C4-2B (cell line): ENCODE measurements around the gene TBX2.

Experiments
- ZFX ChIP-seq: fragments of 450-650 bp; IDR thresholded peaks from 2 replicates; pipeline ENCODE4 v1.6.1; 2017
- TF ChIP-seq, protein P1 (sequence below): fragments of 450-650 bp; conservative IDR thresholded peaks from 2 replicates; pipeline ENCODE4 v1.5.1; 2017; ENCODE audit warnings: mild to moderate bottlenecking

DNA sequence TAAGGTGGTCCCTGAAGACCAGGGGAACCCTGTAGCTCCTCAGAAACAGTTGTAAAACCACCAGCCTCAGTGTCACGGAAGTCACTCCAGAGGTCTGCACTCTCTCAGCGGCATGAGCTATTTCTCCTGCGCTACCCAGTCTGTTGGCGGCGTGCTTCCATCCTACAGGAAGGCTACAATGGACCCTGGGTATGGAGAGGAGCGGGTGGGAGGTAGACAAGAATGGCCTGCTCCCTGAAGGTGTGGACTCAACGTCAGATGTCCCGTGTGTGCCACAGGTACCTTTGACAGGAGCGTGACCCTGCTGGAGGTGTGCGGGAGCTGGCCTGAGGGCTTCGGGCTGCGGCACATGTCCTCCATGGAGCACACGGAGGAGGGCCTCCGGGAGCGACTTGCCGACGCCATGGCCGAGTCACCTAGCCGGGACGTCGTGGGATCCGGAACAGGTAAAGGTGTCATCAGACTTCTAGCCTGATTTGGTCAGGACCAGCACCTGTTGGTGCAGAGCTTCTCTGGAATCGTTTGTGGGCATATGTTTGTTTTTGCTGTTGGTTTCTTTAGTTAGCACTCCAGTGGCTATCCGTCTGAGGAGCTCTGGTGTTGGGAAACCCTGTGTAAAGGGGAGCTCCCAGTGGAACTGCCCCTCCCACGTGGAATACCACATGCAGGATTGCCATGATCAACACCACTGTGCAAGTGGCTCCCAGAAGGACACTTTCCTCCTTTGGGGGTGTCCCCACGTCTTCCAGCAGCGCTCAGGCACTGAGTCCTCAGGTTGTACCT lies 31.4 kb upstream of the TBX2 start:
- TF ChIP-seq, protein P1, sequence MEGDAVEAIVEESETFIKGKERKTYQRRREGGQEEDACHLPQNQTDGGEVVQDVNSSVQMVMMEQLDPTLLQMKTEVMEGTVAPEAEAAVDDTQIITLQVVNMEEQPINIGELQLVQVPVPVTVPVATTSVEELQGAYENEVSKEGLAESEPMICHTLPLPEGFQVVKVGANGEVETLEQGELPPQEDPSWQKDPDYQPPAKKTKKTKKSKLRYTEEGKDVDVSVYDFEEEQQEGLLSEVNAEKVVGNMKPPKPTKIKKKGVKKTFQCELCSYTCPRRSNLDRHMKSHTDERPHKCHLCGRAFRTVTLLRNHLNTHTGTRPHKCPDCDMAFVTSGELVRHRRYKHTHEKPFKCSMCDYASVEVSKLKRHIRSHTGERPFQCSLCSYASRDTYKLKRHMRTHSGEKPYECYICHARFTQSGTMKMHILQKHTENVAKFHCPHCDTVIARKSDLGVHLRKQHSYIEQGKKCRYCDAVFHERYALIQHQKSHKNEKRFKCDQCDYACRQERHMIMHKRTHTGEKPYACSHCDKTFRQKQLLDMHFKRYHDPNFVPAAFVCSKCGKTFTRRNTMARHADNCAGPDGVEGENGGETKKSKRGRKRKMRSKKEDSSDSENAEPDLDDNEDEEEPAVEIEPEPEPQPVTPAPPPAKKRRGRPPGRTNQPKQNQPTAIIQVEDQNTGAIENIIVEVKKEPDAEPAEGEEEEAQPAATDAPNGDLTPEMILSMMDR: no peak
- TF ChIP-seq ZFX: no peak
